H9 (cell line): ENCODE measurements around the gene ASIC4. TPM values are rescaled to one million over a fixed set of nuclear protein-coding genes. Genes with fewer than 3 reads are reported as not detected.
A peak's percentile ranks its signal among the peaks of the same experiment; 100 is the strongest.

Source experiments
- DNase-seq: peaks from one replicate; pipeline ENCODE4 v3.0.0-alpha.2; 2017
- H2AFZ ChIP-seq: one replicate; pipeline ENCODE4 v1.6.1; 2013; ENCODE audit warnings: mild to moderate bottlenecking, low read length, control low read depth, moderate library complexity
- H2AK5ac ChIP-seq: 2 replicates; pipeline ENCODE4 v1.6.1; 2013; ENCODE audit warnings: low read length, control low read depth, mixed read lengths; ENCODE audit not compliant: insufficient read length
- H2BK120ac ChIP-seq: one replicate; pipeline ENCODE4 v1.6.1; 2013; ENCODE audit warnings: low read depth, mild to moderate bottlenecking, low read length, control low read depth, inconsistent platforms; ENCODE audit not compliant: poor library complexity, severe bottlenecking
- H2BK12ac ChIP-seq: 2 replicates; pipeline ENCODE4 v1.6.1; 2013; ENCODE audit warnings: low read length, control low read depth, mixed read lengths, low read depth; ENCODE audit not compliant: insufficient read length
- H2BK15ac ChIP-seq: 2 replicates; pipeline ENCODE4 v1.6.1; 2013; ENCODE audit warnings: low read depth, low read length, control low read depth
- H2BK20ac ChIP-seq: one replicate; pipeline ENCODE4 v1.6.1; 2013; ENCODE audit warnings: low read depth, mild to moderate bottlenecking, low read length, control low read depth, inconsistent platforms; ENCODE audit not compliant: poor library complexity, severe bottlenecking
- H2BK5ac ChIP-seq: 2 replicates; pipeline ENCODE4 v1.6.1; 2013; ENCODE audit warnings: low read length, control low read depth, mixed read lengths; ENCODE audit not compliant: insufficient read length
- H3K14ac ChIP-seq: 2 replicates; pipeline ENCODE4 v1.6.1; 2013; ENCODE audit warnings: low read length, control low read depth; ENCODE audit not compliant: insufficient read depth
- H3K18ac ChIP-seq: 2 replicates; pipeline ENCODE4 v1.6.1; 2013; ENCODE audit warnings: low read depth, mild to moderate bottlenecking, mixed read lengths, low read length, control low read depth; ENCODE audit not compliant: insufficient read length
- H3K23ac ChIP-seq: 2 replicates; pipeline ENCODE4 v1.6.1; 2013; ENCODE audit warnings: low read length, control low read depth, mixed read lengths, low read depth; ENCODE audit not compliant: insufficient read length
- H3K23me2 ChIP-seq: 2 replicates; pipeline ENCODE4 v1.6.1; 2013; ENCODE audit warnings: low read depth, mild to moderate bottlenecking, mixed read lengths, low read length, control low read depth; ENCODE audit not compliant: insufficient read length, poor library complexity, severe bottlenecking
- H3K27ac ChIP-seq: 2 replicates; pipeline ENCODE4 v1.5.1; 2013; ENCODE audit warnings: low read length, control low read depth, mixed read lengths, low read depth; ENCODE audit not compliant: insufficient read length
- H3K27me3 ChIP-seq: 2 replicates; pipeline ENCODE4 v1.6.1; 2013; ENCODE audit warnings: low read length, control low read depth, inconsistent platforms; ENCODE audit not compliant: insufficient read depth
- H3K4ac ChIP-seq: 2 replicates; pipeline ENCODE4 v1.6.1; 2013; ENCODE audit warnings: low read depth, mild to moderate bottlenecking, control low read depth, inconsistent platforms, low read length, moderate library complexity
- H3K4me1 ChIP-seq: 2 replicates; pipeline ENCODE4 v1.6.1; 2013; ENCODE audit warnings: low read length, control low read depth, inconsistent platforms; ENCODE audit not compliant: insufficient read depth
- H3K4me2 ChIP-seq: 2 replicates; pipeline ENCODE4 v1.6.1; 2013; ENCODE audit warnings: low read length, control low read depth, mixed read lengths; ENCODE audit not compliant: insufficient read length, insufficient read depth
- H3K56ac ChIP-seq: 2 replicates; pipeline ENCODE4 v1.6.1; 2013; ENCODE audit warnings: low read depth, mild to moderate bottlenecking, mixed read lengths, low read length, control low read depth; ENCODE audit not compliant: insufficient read length
- H3K79me1 ChIP-seq: 2 replicates; pipeline ENCODE4 v1.6.1; 2013; ENCODE audit warnings: low read depth, mild to moderate bottlenecking, moderate library complexity, low read length, control low read depth, inconsistent platforms; ENCODE audit not compliant: insufficient read depth, poor library complexity, severe bottlenecking
- H3K79me2 ChIP-seq: 2 replicates; pipeline ENCODE4 v1.6.1; 2013; ENCODE audit warnings: low read length, control low read depth, inconsistent platforms; ENCODE audit not compliant: insufficient read depth
- H3K9ac ChIP-seq: 2 replicates; pipeline ENCODE4 v1.6.1; 2013; ENCODE audit warnings: low read length, control low read depth, mixed read lengths; ENCODE audit not compliant: insufficient read length; ENCODE audit errors: extremely low read depth
- H3K9me3 ChIP-seq: one replicate; pipeline ENCODE4 v1.6.1; 2013; ENCODE audit warnings: low read depth, low read length, inconsistent platforms; ENCODE audit not compliant: control insufficient read depth
- H3T11ph ChIP-seq: one replicate; pipeline ENCODE4 v1.6.1; 2013; ENCODE audit warnings: mild to moderate bottlenecking, low read length, control low read depth, inconsistent platforms
- H4K20me1 ChIP-seq: one replicate; pipeline ENCODE4 v1.6.1; 2013; ENCODE audit not compliant: control insufficient read depth, insufficient read length, insufficient read depth
- H4K5ac ChIP-seq: 2 replicates; pipeline ENCODE4 v1.6.1; 2013; ENCODE audit warnings: low read depth, mild to moderate bottlenecking, mixed read lengths, low read length, control low read depth; ENCODE audit not compliant: insufficient read length
- H4K8ac ChIP-seq: replicated peaks from 2 replicates; pipeline ENCODE4 v1.6.1; 2013; ENCODE audit warnings: low read length, control low read depth, mixed read lengths, low read depth; ENCODE audit not compliant: insufficient read length
- H4K91ac ChIP-seq: 2 replicates; pipeline ENCODE4 v1.6.1; 2013; ENCODE audit warnings: low read depth, mild to moderate bottlenecking, moderate library complexity, mixed read lengths, low read length, control low read depth; ENCODE audit not compliant: insufficient read length
- H3K27ac Mint-ChIP-seq, 3 experiments: 2 replicates in 2 of 3; 3 replicates in 1 of 3; pipeline ENCODE4 v1.8.0; 2020 to 2021; ENCODE audit warnings: mixed read lengths in 3 of 3, mild to moderate bottlenecking in 1 of 3, moderate library complexity in 1 of 3
- H3K27me3 Mint-ChIP-seq: 2 replicates; pipeline ENCODE4 v1.8.0; 2021; ENCODE audit warnings: low read depth, mild to moderate bottlenecking, moderate library complexity, mixed read lengths
- H3K36me3 Mint-ChIP-seq, 3 experiments: 2 replicates in 2 of 3; 3 replicates in 1 of 3; pipeline ENCODE4 v1.8.0; 2020 to 2021; ENCODE audit warnings: low read depth in 3 of 3, mixed read lengths in 3 of 3; ENCODE audit not compliant: insufficient read depth in 1 of 3
- H3K4me1 Mint-ChIP-seq, 2 experiments: 2 replicates each; pipeline ENCODE4 v1.8.0; 2020; ENCODE audit warnings: mixed read lengths in 2 of 2
- H3K4me3 Mint-ChIP-seq, 2 experiments: 2 replicates in 1 of 2; 3 replicates in 1 of 2; pipeline ENCODE4 v1.8.0; 2020 to 2021; ENCODE audit warnings: mild to moderate bottlenecking in 2 of 2, mixed read lengths in 2 of 2, moderate library complexity in 1 of 2
- H3K9me3 Mint-ChIP-seq, 2 experiments: 2 replicates in 1 of 2; 3 replicates in 1 of 2; pipeline ENCODE4 v1.8.0; 2020; ENCODE audit warnings: mild to moderate bottlenecking in 2 of 2, mixed read lengths in 2 of 2, moderate library complexity in 1 of 2
- CTCF ChIP-seq: fragments of 200-600 bp; sonication (generic); conservative IDR thresholded peaks from 3 replicates; pipeline ENCODE4 v1.8.0; 2021; ENCODE audit warnings: antibody characterized with exemption, mild to moderate bottlenecking
- WGBS: extraction: QIAGEN DNeasy Blood & Tissue Kit; methylation state at CpG from one replicate; pipeline ENCODE4 v1.1.7; 2013; ENCODE audit warnings: missing lambda C conversion rate, low lambda C conversion rate, mixed read lengths; ENCODE audit not compliant: insufficient read length; ENCODE audit errors: extremely low coverage; 5-methylcytosine and 5-hydroxymethylcytosine counted together
- total RNA-seq: library from RNA; stranded (reverse); gene quantifications from 2 replicates; pipeline ENCODE4 v1.2.1, GENCODE V29; 2021

The ASIC4 gene
- total RNA-seq, 1 experiment from 2014 or later, result 0.37 TPM

- Histone ChIP-seq H2AFZ (no peak overlapping the region), H3K4me1 (peaks cover 14% of the 10 kb centered on the region; the same call in 1 of the 2 replicates)
- peaks cover 46 to 47% of the 10 kb centered on the region in 2 experiments for H3K4me1 Mint-ChIP-seq
Observed at GRCh38 chr2:219501849-219502248, 12.4 kb upstream of the ASIC4 start.

More at GRCh38 chr2:219501849-219502248, 12.4 kb upstream of the ASIC4 start:
- no peaks in the 10 kb centered on the region for H3K79me1 ChIP-seq
- H3K27me3 ChIP-seq, result peaks cover 7% of the 10 kb centered on the region; the same call in 1 of the 2 replicates
- no peak overlapping the region for H3K14ac ChIP-seq
- no peaks in the 10 kb centered on the region for H3K9me3 ChIP-seq
- H3K79me2 ChIP-seq, result no peaks in the 10 kb centered on the region
- H4K20me1 ChIP-seq, result peaks cover 5% of the 10 kb centered on the region
- Mint-ChIP-seq H3K36me3 (peaks cover 16 to 19% (median 17%) of the 10 kb centered on the region in 3 experiments), H3K27me3 (peaks cover 12% of the 10 kb centered on the region), H3K27ac (no peak overlapping the region), H3K9me3 (no peaks in the 10 kb centered on the region), H3K4me3 (peak overlapping the region in 1 of 2 experiments; percentile 21; a peak in 1 of 5 replicates)
- H4K91ac ChIP-seq, result no peak overlapping the region
- no peak for TF ChIP-seq CTCF
- DNase-seq, result no peak
- no peak overlapping the region for H2BK15ac ChIP-seq
- no peak overlapping the region for H2BK20ac ChIP-seq
- H3K9ac ChIP-seq, result no peak overlapping the region
- no peak overlapping the region for H3K27ac ChIP-seq
- H2AK5ac ChIP-seq, result no peak overlapping the region
- peaks cover 21% of the 10 kb centered on the region for H3K23me2 ChIP-seq
- no peak overlapping the region for H2BK12ac ChIP-seq
- no peak overlapping the region for H3K4ac ChIP-seq
- no peak overlapping the region for H4K8ac ChIP-seq
- H2BK120ac ChIP-seq, result no peak overlapping the region
- WGBS, result no CpG with 5 or more reads among the region's 14 CpGs
- no peak overlapping the region for H3K23ac ChIP-seq
- H2BK5ac ChIP-seq, result no peak overlapping the region
- no peak overlapping the region for H3K4me2 ChIP-seq
- no peak overlapping the region for H3K56ac ChIP-seq
- H3T11ph ChIP-seq, result no peak overlapping the region
- H4K5ac ChIP-seq, result no peak overlapping the region
- H3K18ac ChIP-seq, result no peak overlapping the region
